ENCODE data around the gene PDLIM1. TPM values are rescaled to one million over a fixed set of nuclear protein-coding genes. Genes with fewer than 3 reads are reported as not detected.

The PDLIM1 gene
- total RNA-seq, 1 experiment from 2014 or later = 98.1 TPM

- H3K36me3 Mint-ChIP-seq (ENCODE audit: insufficient read depth, unreplicated experiment) = no peaks in the 10 kb centered on the region
- TF ChIP-seq CTCF (IDR thresholded peaks at IDR 0.05; ENCODE audit: unreplicated experiment) = no peak
- H3K4me3 Mint-ChIP-seq (ENCODE audit: unreplicated experiment) = no peak overlapping the region
- H3K27me3 Mint-ChIP-seq (ENCODE audit: insufficient read depth, unreplicated experiment) = no peaks in the 10 kb centered on the region
- no peaks in the 10 kb centered on the region for H3K9me3 Mint-ChIP-seq (ENCODE audit: unreplicated experiment)
- CTCF ChIA-PET = interaction anchor here (0.6 to 2.4 kb wide), 6 partner anchors 10 to 146 kb away, joined by 3 to 14 read pairs (median 4); no protein-coding TSS in a partner anchor
- intact Hi-C loops (cut with micrococcal nuclease) = no loop called here
- DNase-seq (ENCODE audit: unreplicated experiment) = no peak
- H3K27ac Mint-ChIP-seq (ENCODE audit: low read depth, unreplicated experiment) = no peak overlapping the region
- POLR2A ChIA-PET = interaction anchor here (0.9 to 1.1 kb wide), 2 partner anchors 10 to 37 kb away, joined by 3 to 4 read pairs; no protein-coding TSS in a partner anchor
- peaks cover 24% of the 10 kb centered on the region for H3K4me1 Mint-ChIP-seq (ENCODE audit: insufficient read depth, unreplicated experiment)
- BruUV-seq (replicated peaks) = no TSS peak
Observed at GRCh38 chr10:95285556-95285955, 5.2 kb downstream of the PDLIM1 start.

- H3K36me3 Mint-ChIP-seq (ENCODE audit: insufficient read depth, unreplicated experiment) = no peaks in the 10 kb centered on the region
- H3K4me3 Mint-ChIP-seq (ENCODE audit: unreplicated experiment) = no peak overlapping the region
- intact Hi-C loops (cut with micrococcal nuclease) = no loop called here
- CTCF ChIA-PET = interaction anchor here (0.6 to 2.4 kb wide), 3 partner anchors 10 to 147 kb away, joined by 3 to 14 read pairs (median 7); no protein-coding TSS in a partner anchor
- no peak overlapping the region for H3K27ac Mint-ChIP-seq (ENCODE audit: low read depth, unreplicated experiment)
- peaks cover 24% of the 10 kb centered on the region for H3K4me1 Mint-ChIP-seq (ENCODE audit: insufficient read depth, unreplicated experiment)
- no TSS peak for BruUV-seq (replicated peaks)
- DNase-seq (ENCODE audit: unreplicated experiment) = no peak
- H3K27me3 Mint-ChIP-seq (ENCODE audit: insufficient read depth, unreplicated experiment) = no peaks in the 10 kb centered on the region
- POLR2A ChIA-PET = interaction anchor here (1.1 kb wide), 1 partner anchor 9 kb away, joined by 4 read pairs; no protein-coding TSS in a partner anchor
- TF ChIP-seq CTCF (IDR thresholded peaks at IDR 0.05; ENCODE audit: unreplicated experiment) = no peak
- H3K9me3 Mint-ChIP-seq (ENCODE audit: unreplicated experiment) = no peaks in the 10 kb centered on the region
Observed at GRCh38 chr10:95284807-95285206, 6.0 kb downstream of the PDLIM1 start.

GRCh38 chr10:95282107-95282506 is 8.7 kb downstream of the PDLIM1 start:
- POLR2A ChIA-PET = interaction anchor here (0.6 to 0.8 kb wide), 2 partner anchors 9 to 37 kb away, joined by 3 to 4 read pairs; partner anchors contain the start of gene PDLIM1
- H3K4me3 Mint-ChIP-seq (ENCODE audit: unreplicated experiment) = no peak overlapping the region
- H3K4me1 Mint-ChIP-seq (ENCODE audit: insufficient read depth, unreplicated experiment) = peaks cover 31% of the 10 kb centered on the region
- CTCF ChIA-PET = interaction anchor here (0.5 to 1.5 kb wide), 4 partner anchors 34 to 92 kb away, joined by 3 to 6 read pairs (median 3); no protein-coding TSS in a partner anchor
- intact Hi-C loops (cut with micrococcal nuclease) = no loop called here
- BruUV-seq (replicated peaks) = no TSS peak
- no peaks in the 10 kb centered on the region for H3K27me3 Mint-ChIP-seq (ENCODE audit: insufficient read depth, unreplicated experiment)
- H3K27ac Mint-ChIP-seq (ENCODE audit: low read depth, unreplicated experiment) = no peak overlapping the region
- no peaks in the 10 kb centered on the region for H3K36me3 Mint-ChIP-seq (ENCODE audit: insufficient read depth, unreplicated experiment)
- no peak for DNase-seq (ENCODE audit: unreplicated experiment)
- no peak for TF ChIP-seq CTCF (IDR thresholded peaks at IDR 0.05; ENCODE audit: unreplicated experiment)
- no peaks in the 10 kb centered on the region for H3K9me3 Mint-ChIP-seq (ENCODE audit: unreplicated experiment)

DNA sequence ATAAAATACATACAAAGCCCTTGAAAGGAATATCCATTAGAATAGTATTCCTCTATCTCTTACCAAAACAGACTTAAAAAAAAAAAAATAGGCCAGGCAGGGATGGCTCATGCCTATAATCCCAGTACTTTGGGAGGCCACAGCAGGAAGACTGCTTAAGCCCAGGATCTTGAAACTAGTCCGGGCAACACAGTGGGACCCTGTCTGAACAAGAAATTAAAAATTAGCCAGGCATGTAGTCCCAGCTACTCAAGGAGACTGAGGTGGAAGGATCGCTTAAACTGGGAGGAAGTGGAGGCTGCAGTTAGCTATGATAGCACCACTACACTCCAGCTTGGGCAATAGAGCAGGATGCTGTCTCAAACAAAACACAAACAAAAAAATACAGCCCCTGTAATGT is 9.6 kb downstream of the PDLIM1 start:
- ChIA-PET POLR2A (interaction anchor here (0.7 kb wide), 1 partner anchor 93 kb away, joined by 3 read pairs; no protein-coding TSS in a partner anchor), CTCF (interaction anchor here (0.5 to 1.0 kb wide), 4 partner anchors 21 to 1781 kb away, joined by 3 to 4 read pairs (median 4); no protein-coding TSS in a partner anchor)
- H3K27ac Mint-ChIP-seq (ENCODE audit: low read depth, unreplicated experiment) = no peak overlapping the region
- H3K4me3 Mint-ChIP-seq (ENCODE audit: unreplicated experiment) = no peak overlapping the region
- BruUV-seq (replicated peaks) = no TSS peak
- no peaks in the 10 kb centered on the region for H3K36me3 Mint-ChIP-seq (ENCODE audit: insufficient read depth, unreplicated experiment)
- no peaks in the 10 kb centered on the region for H3K9me3 Mint-ChIP-seq (ENCODE audit: unreplicated experiment)
- H3K27me3 Mint-ChIP-seq (ENCODE audit: insufficient read depth, unreplicated experiment) = no peaks in the 10 kb centered on the region
- intact Hi-C loops (cut with micrococcal nuclease) = no loop called here
- TF ChIP-seq CTCF (IDR thresholded peaks at IDR 0.05; ENCODE audit: unreplicated experiment) = no peak
- peaks cover 31% of the 10 kb centered on the region for H3K4me1 Mint-ChIP-seq (ENCODE audit: insufficient read depth, unreplicated experiment)
- no peak for DNase-seq (ENCODE audit: unreplicated experiment)

Data from MCF 10A (cell line).